ENCODE measurements around the gene DUS2. TPM values are rescaled to one million over a fixed set of nuclear protein-coding genes. Genes with fewer than 3 reads are reported as not detected.

The DUS2 gene
- total and polyA plus RNA-seq, 9 of the 15 experiments (the other 6 are each of a cell fraction or from before 2014, with no cell fraction given), result 5.8 to 22.5 (median 20.6) TPM

DNA sequence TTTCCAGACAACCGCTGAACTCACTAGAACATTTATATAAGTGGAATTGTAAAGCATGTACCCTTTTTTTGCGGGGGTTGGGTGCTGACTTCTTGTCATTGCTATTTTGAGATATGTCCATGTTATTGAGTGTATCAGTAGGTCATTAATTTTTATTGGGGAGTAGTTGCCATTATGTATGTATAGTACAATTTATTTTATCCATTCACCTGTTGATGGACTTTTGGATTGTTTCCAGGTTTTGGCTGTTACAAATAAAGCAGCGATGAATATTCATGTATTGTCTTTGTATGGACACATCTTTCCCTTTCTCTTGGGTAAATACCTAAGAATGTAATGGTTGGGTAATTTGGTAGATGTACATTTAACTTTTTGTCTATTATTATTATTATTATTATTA, 74.8 kb downstream of the DUS2 start (continued):
- TF ChIP-seq CHD7 (IDR thresholded peaks at IDR 0.05; ENCODE audit: low read depth, low read length) (no peak), ZNF174 (CRISPR knock-in tag; IDR thresholded peaks at IDR 0.05) (no peak), PPARD (CRISPR knock-in tag; IDR thresholded peaks at IDR 0.05) (no peak), PCBP2 (IDR thresholded peaks at IDR 0.05; ENCODE audit: low read depth, low read length, poor library complexity, severe bottlenecking) (no peak)
